SU-DHL-6 (cell line): Measurements from ENCODE around the gene GOLGA6C.

Source experiments
- EZH2phosphoT487 ChIP-seq: fragments of 200-600 bp; sonication (generic), shearing (Covaris generic); conservative IDR thresholded peaks from 2 replicates; pipeline ENCODE4 v1.6.1; 2018; ENCODE audit warnings: mild to moderate bottlenecking, antibody characterized with exemption, low read length, moderate library complexity, mixed read lengths
- TF ChIP-seq, protein P1 (sequence below): fragments of 200-600 bp; sonication (generic); IDR thresholded peaks from one replicate; pipeline ENCODE4 v1.5.1; 2017; ENCODE audit warnings: antibody characterized with exemption, mild to moderate bottlenecking, low read length, moderate library complexity; ENCODE audit not compliant: insufficient read depth, poor library complexity, severe bottlenecking

DNA sequence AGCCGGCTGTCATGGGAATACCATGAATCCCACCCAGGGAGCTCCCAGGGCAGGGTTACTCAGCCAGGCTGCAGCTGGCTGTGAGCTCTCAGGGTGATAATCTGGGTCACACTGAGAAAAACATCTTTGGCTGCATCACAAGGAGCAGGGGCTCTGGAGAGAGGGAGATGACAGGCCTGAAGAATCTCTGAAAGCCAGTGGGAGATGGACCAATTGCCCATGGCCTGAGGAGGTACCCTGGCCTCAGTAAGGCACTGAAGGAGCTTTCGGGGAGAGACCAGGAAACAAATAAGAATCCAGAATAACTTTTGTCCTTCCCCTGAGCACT lies 28.2 kb upstream of the GOLGA6C start:
- TF ChIP-seq, protein P1, sequence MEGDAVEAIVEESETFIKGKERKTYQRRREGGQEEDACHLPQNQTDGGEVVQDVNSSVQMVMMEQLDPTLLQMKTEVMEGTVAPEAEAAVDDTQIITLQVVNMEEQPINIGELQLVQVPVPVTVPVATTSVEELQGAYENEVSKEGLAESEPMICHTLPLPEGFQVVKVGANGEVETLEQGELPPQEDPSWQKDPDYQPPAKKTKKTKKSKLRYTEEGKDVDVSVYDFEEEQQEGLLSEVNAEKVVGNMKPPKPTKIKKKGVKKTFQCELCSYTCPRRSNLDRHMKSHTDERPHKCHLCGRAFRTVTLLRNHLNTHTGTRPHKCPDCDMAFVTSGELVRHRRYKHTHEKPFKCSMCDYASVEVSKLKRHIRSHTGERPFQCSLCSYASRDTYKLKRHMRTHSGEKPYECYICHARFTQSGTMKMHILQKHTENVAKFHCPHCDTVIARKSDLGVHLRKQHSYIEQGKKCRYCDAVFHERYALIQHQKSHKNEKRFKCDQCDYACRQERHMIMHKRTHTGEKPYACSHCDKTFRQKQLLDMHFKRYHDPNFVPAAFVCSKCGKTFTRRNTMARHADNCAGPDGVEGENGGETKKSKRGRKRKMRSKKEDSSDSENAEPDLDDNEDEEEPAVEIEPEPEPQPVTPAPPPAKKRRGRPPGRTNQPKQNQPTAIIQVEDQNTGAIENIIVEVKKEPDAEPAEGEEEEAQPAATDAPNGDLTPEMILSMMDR, result no peak
- no peak for TF ChIP-seq EZH2phosphoT487
